IMR-90 (cell line): ENCODE data around the gene EIF3K.

ENCODE experiments used
- BHLHE40 ChIP-seq: fragments of 150-350 bp; IDR thresholded peaks from 2 replicates; pipeline ENCODE4 v1.6.1; 2016; ENCODE audit warnings: mild to moderate bottlenecking, low read depth, low read length
- CTCF ChIP-seq: conservative IDR thresholded peaks from 2 replicates; pipeline ENCODE4 v1.5.1; 2012; ENCODE audit warnings: mild to moderate bottlenecking, low read depth, low read length, improper control_type of control experiment
- MAFK ChIP-seq: IDR thresholded peaks from 2 replicates; pipeline ENCODE4 v1.6.1; 2012; ENCODE audit warnings: low read depth, low read length, improper control_type of control experiment
- MAZ ChIP-seq: IDR thresholded peaks from 2 replicates; pipeline ENCODE4 v1.6.1; 2012; ENCODE audit warnings: low read depth, mild to moderate bottlenecking, low read length, improper control_type of control experiment, moderate library complexity, borderline replicate concordance
- MXI1 ChIP-seq: IDR thresholded peaks from 2 replicates; pipeline ENCODE4 v1.6.1; 2012; ENCODE audit warnings: low read depth, mild to moderate bottlenecking, low read length, moderate library complexity, borderline replicate concordance
- POLR2A ChIP-seq: IDR thresholded peaks from 2 replicates; pipeline ENCODE4 v1.6.1; 2012; ENCODE audit warnings: mild to moderate bottlenecking, low read depth, low read length
- RAD21 ChIP-seq: IDR thresholded peaks from 2 replicates; pipeline ENCODE4 v1.6.1; 2012; ENCODE audit warnings: low read length, improper control_type of control experiment
- RFX5 ChIP-seq: IDR thresholded peaks from 2 replicates; pipeline ENCODE4 v1.8.0; 2012; ENCODE audit warnings: low read depth, mild to moderate bottlenecking, low read length, moderate library complexity

GRCh38 chr19:38632476-38633213 is 13.7 kb downstream of the EIF3K start:
- TF ChIP-seq RFX5 (no peak), CTCF (no peak), POLR2A (no peak), MAFK (no peak), BHLHE40 (no peak), RAD21 (no peak), MXI1 (no peak), MAZ (no peak)
